Measurements from ENCODE around the gene SORCS2.

DNA sequence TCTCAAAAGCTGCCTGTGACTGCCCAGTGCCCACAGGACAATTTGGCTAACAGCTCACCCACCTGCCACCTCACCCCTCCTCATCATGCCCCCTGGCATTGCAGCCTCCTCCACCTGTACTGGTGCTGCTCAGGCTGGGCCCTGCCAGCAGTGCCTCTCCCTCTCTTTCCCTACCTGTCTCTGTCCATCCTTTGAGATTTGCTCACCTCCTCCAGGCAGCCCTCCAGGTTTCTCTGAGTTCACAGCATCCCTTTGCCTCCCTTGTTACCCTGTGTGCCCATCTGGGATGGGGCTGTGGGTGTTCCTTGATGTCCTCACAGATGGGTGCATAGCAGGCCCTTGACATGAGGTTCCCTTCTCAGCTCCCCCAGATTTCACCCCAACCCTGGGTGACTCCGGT lies 522.4 kb downstream of the SORCS2 start:
- TF ChIP-seq POLR2AphosphoS5 (IDR thresholded peaks at IDR 0.05; ENCODE audit: borderline replicate concordance, low read depth, low read length) (no peak), EZH2 (IDR thresholded peaks at IDR 0.05) (no peak)

Measured in SK-N-MC (cell line).